Trophoblast cell (in vitro differentiated cells and primary cell): ENCODE measurements around the gene ZNHIT1.

Experiments
- DNase-seq, 2 donors: peaks; one replicate each; pipeline ENCODE4 v3.0.0-alpha.2; 2016
- H2AFZ ChIP-seq: 2 replicates; pipeline ENCODE4 v1.6.1; 2013; ENCODE audit warnings: low read length, moderate library complexity, mild to moderate bottlenecking; ENCODE audit not compliant: insufficient read depth, poor library complexity
- H2AK5ac ChIP-seq: 2 replicates; pipeline ENCODE4 v1.6.1; 2013; ENCODE audit warnings: mild to moderate bottlenecking, low read length
- H2BK120ac ChIP-seq: 2 replicates; pipeline ENCODE4 v1.6.1; 2013; ENCODE audit warnings: low read length, mild to moderate bottlenecking, moderate library complexity; ENCODE audit not compliant: insufficient read depth, poor library complexity
- H2BK12ac ChIP-seq: 2 replicates; pipeline ENCODE4 v1.6.1; 2013; ENCODE audit warnings: mild to moderate bottlenecking, low read length, moderate library complexity
- H2BK5ac ChIP-seq: 2 replicates; pipeline ENCODE4 v1.6.1; 2013; ENCODE audit warnings: low read length, low read depth, moderate library complexity, mild to moderate bottlenecking; ENCODE audit not compliant: poor library complexity
- H3K14ac ChIP-seq: 2 replicates; pipeline ENCODE4 v1.6.1; 2013; ENCODE audit warnings: mild to moderate bottlenecking, low read length
- H3K18ac ChIP-seq: 2 replicates; pipeline ENCODE4 v1.6.1; 2013; ENCODE audit warnings: mild to moderate bottlenecking, low read length
- H3K23ac ChIP-seq: 2 replicates; pipeline ENCODE4 v1.6.1; 2013; ENCODE audit warnings: low read length
- H3K27ac ChIP-seq: 2 replicates; pipeline ENCODE4 v1.5.1; 2013; ENCODE audit warnings: low read depth, mild to moderate bottlenecking, inconsistent platforms, low read length, moderate library complexity
- H3K27me3 ChIP-seq: 2 replicates; pipeline ENCODE4 v1.6.1; 2013; ENCODE audit warnings: inconsistent platforms, mild to moderate bottlenecking, low read length, moderate library complexity; ENCODE audit not compliant: insufficient read depth
- H3K36me3 ChIP-seq, 2 experiments: 1 replicate in 1 of 2; 2 replicates in 1 of 2; pipeline ENCODE4 v1.6.1; 2013; ENCODE audit warnings: low read length in 2 of 2, mild to moderate bottlenecking in 2 of 2, moderate library complexity in 1 of 2; ENCODE audit not compliant: insufficient read depth in 2 of 2, control insufficient read depth in 1 of 2
- H3K4ac ChIP-seq: 2 replicates; pipeline ENCODE4 v1.6.1; 2013; ENCODE audit warnings: low read depth, mild to moderate bottlenecking, low read length, moderate library complexity
- H3K4me1 ChIP-seq, 2 experiments: 1 replicate in 1 of 2; 2 replicates in 1 of 2; pipeline ENCODE4 v1.6.1; 2013; ENCODE audit warnings: low read length in 2 of 2, mild to moderate bottlenecking in 2 of 2, moderate library complexity in 1 of 2; ENCODE audit not compliant: insufficient read depth in 2 of 2, control insufficient read depth in 1 of 2
- H3K4me2 ChIP-seq: 2 replicates; pipeline ENCODE4 v1.6.1; 2013; ENCODE audit warnings: inconsistent platforms, mild to moderate bottlenecking, low read length, moderate library complexity
- H3K4me3 ChIP-seq: 2 replicates; pipeline ENCODE4 v1.5.1; 2013; ENCODE audit warnings: mild to moderate bottlenecking, low read depth, low read length, inconsistent platforms
- H3K79me1 ChIP-seq: one replicate; pipeline ENCODE4 v1.6.1; 2013; ENCODE audit warnings: low read length
- H3K79me2 ChIP-seq: 2 replicates; pipeline ENCODE4 v1.6.1; 2013; ENCODE audit warnings: low read length, mild to moderate bottlenecking; ENCODE audit not compliant: control insufficient read depth, insufficient read depth, poor library complexity
- H3K9ac ChIP-seq: 2 replicates; pipeline ENCODE4 v1.6.1; 2013; ENCODE audit warnings: mild to moderate bottlenecking, low read length
- H3K9me3 ChIP-seq: 2 replicates; pipeline ENCODE4 v1.6.1; 2013; ENCODE audit warnings: low read depth, mild to moderate bottlenecking, control low read depth, inconsistent platforms, low read length; ENCODE audit not compliant: insufficient read depth
- H4K12ac ChIP-seq: 2 replicates; pipeline ENCODE4 v1.6.1; 2013; ENCODE audit warnings: low read depth, mild to moderate bottlenecking, low read length, moderate library complexity
- H4K8ac ChIP-seq: 2 replicates; pipeline ENCODE4 v1.6.1; 2013; ENCODE audit warnings: low read depth, mild to moderate bottlenecking, low read length, moderate library complexity
- H4K91ac ChIP-seq: one replicate; pipeline ENCODE4 v1.6.1; 2013; ENCODE audit warnings: low read depth, mild to moderate bottlenecking, low read length, moderate library complexity
- WGBS: extraction: QIAGEN DNeasy Blood & Tissue Kit; methylation state at CpG from one replicate; pipeline ENCODE4 v1.1.7; 2013; ENCODE audit warnings: missing lambda C conversion rate; ENCODE audit not compliant: insufficient read length, insufficient coverage; ENCODE audit errors: extremely low coverage; 5-methylcytosine and 5-hydroxymethylcytosine counted together

Gene ZNHIT1

DNA sequence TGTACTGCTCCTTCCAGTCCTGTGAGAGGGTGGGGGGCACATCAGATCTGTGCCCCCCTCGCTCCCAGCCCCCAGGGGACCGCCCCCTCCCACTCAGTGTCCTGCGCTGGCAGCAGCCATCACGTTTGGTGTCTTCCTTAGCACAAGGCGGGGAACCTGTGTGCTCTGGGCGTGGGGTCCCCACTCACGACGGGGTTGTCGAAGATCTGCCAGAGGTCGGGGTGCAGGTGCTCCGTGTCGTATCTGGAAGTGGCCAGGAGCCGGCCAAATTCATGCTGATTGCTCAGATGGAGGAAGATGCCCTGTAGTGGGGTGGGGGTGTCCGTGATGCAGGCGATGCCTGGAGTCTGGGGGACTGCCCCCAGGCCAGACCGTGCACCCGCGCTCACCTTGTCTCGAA lies 7.8 kb upstream of the ZNHIT1 start:
- H4K91ac ChIP-seq, result no peak overlapping the region
- H3K4me1 ChIP-seq, result no peaks in the 10 kb centered on the region
- H3K36me3 ChIP-seq, result peaks cover 55 to 70% of the 10 kb centered on the region in 2 experiments
- H4K8ac ChIP-seq, result no peak overlapping the region
- H4K12ac ChIP-seq, result no peak overlapping the region
- no peak for DNase-seq
- no peaks in the 10 kb centered on the region for H3K27me3 ChIP-seq
- no peak overlapping the region for H3K23ac ChIP-seq
- no peak overlapping the region for H2AFZ ChIP-seq
- no peak overlapping the region for H3K9ac ChIP-seq
- H3K14ac ChIP-seq, result no peak overlapping the region
- no peak overlapping the region for H2BK120ac ChIP-seq
- no peak overlapping the region for H3K27ac ChIP-seq
- no peak overlapping the region for H2AK5ac ChIP-seq
- H3K79me2 ChIP-seq, result no peaks in the 10 kb centered on the region
- no peaks in the 10 kb centered on the region for H3K9me3 ChIP-seq
- no peak overlapping the region for H2BK5ac ChIP-seq
- H2BK12ac ChIP-seq, result no peak overlapping the region
- no peak overlapping the region for H3K4ac ChIP-seq
- no peaks in the 10 kb centered on the region for H3K79me1 ChIP-seq
- no peak overlapping the region for H3K4me3 ChIP-seq
- no CpG with 5 or more reads among the region's 19 CpGs for WGBS
- no peak overlapping the region for H3K4me2 ChIP-seq
- H3K18ac ChIP-seq, result no peak overlapping the region

DNA sequence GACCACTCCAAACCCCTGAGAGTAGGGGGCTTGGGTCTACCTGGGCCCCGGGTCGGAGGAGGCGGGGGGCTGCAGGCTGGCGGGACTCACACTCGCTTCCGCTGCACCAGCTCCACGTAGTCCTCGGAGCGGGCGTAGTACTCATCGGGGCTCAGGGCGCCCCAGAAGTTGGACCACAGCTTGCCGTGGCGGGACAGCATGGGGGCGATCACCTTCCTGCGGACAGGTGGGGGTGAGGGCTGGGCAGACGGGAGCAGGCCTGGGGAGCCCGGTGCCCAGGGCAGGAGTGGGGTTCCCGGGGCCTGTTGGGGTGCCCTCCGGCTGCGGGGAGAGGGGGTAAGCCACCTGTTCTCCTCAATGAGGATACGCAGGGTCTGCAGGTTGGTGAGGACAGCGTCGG lies 6.5 kb upstream of the ZNHIT1 start:
- H3K4me2 ChIP-seq, result no peak overlapping the region
- DNase-seq, result no peak
- no peak overlapping the region for H4K12ac ChIP-seq
- H2AK5ac ChIP-seq, result no peak overlapping the region
- no peak overlapping the region for H3K4ac ChIP-seq
- no peak overlapping the region for H3K4me3 ChIP-seq
- peaks cover 2% of the 10 kb centered on the region for H3K79me2 ChIP-seq
- H2BK120ac ChIP-seq, result no peak overlapping the region
- no peak overlapping the region for H2AFZ ChIP-seq
- H3K79me1 ChIP-seq, result no peaks in the 10 kb centered on the region
- no peak overlapping the region for H2BK5ac ChIP-seq
- no peak overlapping the region for H2BK12ac ChIP-seq
- H3K14ac ChIP-seq, result no peak overlapping the region
- no peaks in the 10 kb centered on the region for H3K27me3 ChIP-seq
- WGBS, result no CpG with 5 or more reads among the region's 24 CpGs
- H3K36me3 ChIP-seq, result peaks cover 49 to 67% of the 10 kb centered on the region in 2 experiments
- H3K9me3 ChIP-seq, result no peaks in the 10 kb centered on the region
- H3K27ac ChIP-seq, result no peak overlapping the region
- H4K8ac ChIP-seq, result no peak overlapping the region
- H3K4me1 ChIP-seq, result peaks cover 2 to 5% of the 10 kb centered on the region in 2 experiments
- H3K9ac ChIP-seq, result no peak overlapping the region
- H3K18ac ChIP-seq, result no peak overlapping the region
- H4K91ac ChIP-seq, result no peak overlapping the region
- no peak overlapping the region for H3K23ac ChIP-seq

DNA sequence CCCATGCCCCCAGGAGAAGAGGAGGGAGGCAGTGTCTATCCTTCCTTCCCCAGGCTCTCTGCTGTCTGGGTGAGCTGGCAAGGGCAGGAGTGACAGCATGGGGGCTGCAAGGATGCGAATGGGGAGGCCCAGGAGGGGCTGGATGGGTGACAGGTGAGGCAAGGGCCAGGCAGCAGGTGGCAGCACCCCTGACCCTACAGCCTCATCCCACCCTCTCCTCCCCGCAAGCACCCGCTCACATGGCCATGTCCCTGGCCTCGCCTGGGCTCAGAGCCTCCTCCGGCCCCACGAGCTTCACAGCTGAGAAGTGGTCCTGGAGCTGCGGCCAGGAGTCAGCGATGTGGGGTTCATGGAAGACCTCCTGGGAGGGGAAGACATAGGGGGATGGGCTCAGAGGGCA lies 6.0 kb upstream of the ZNHIT1 start:
- Histone ChIP-seq H3K4me1 (peaks cover 7 to 10% of the 10 kb centered on the region in 2 experiments), H2BK12ac (no peak overlapping the region), H3K36me3 (peaks cover 47 to 64% of the 10 kb centered on the region in 2 experiments), H3K79me1 (peaks cover 5% of the 10 kb centered on the region), H4K8ac (no peak overlapping the region), H4K91ac (no peak overlapping the region), H3K79me2 (peaks cover 6% of the 10 kb centered on the region), H2AK5ac (no peak overlapping the region), H2AFZ (no peak overlapping the region), H3K18ac (no peak overlapping the region), H3K14ac (no peak overlapping the region), H3K4me2 (no peak overlapping the region), H3K4me3 (no peak overlapping the region), H3K4ac (no peak overlapping the region), H3K27ac (no peak overlapping the region), H3K23ac (no peak overlapping the region), H2BK120ac (no peak overlapping the region), H4K12ac (no peak overlapping the region), H3K27me3 (no peaks in the 10 kb centered on the region), H2BK5ac (no peak overlapping the region), H3K9me3 (no peaks in the 10 kb centered on the region), H3K9ac (no peak overlapping the region)
- no CpG with 5 or more reads among the region's 8 CpGs for WGBS
- no peak for DNase-seq

DNA sequence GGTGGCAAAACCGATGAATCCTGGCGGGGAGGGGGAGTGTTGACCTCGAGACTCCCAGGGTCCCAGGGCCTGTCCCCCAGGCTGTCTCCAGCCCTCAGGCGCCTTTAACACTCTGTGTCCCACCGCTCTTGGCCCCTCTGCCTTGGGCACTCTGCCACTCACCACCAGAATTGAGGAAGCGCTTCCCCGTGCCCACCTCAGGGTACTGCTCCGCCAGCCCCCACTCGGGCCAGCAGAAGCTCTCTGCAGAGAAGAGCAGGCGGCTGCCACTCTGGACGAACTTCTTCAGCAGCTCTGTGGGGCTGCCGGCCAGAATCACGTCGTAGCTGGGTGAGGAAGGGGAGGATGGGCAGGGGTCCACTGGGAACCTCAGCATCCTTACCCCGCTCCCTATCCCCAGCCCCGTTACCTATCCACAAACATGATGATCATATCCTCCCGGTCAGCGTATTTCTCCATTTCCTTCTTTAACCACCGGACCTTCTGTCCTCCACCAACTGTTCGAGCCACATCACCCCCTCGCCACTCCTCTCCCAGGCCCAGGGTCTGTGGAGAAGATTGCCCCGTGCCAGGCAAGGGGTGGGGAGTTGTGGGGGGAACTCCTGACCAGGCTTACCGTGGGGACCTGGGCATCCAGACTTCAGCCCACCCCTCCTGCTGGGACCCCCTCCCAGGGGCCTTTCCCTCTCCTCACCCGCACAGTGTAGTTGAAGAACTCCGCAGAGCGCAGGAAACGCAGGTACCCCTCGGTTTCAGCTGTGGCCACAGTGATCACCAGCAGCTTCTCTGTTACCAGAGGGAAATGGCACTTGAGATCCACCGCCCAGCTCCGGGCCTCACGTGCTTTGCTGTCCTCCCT lies 1.7 kb upstream of the ZNHIT1 start:
- no peak overlapping the region for H3K23ac ChIP-seq
- H3K36me3 ChIP-seq, result peaks cover 17 to 29% of the 10 kb centered on the region in 2 experiments
- H4K12ac ChIP-seq, result peak overlapping the region; percentile 60
- H3K4me1 ChIP-seq, result peaks cover 10 to 16% of the 10 kb centered on the region in 2 experiments
- H2BK120ac ChIP-seq, result no peak overlapping the region
- peak overlapping the region; percentile 80 for H3K4ac ChIP-seq
- peak overlapping the region; percentile 78 for H3K4me3 ChIP-seq
- H3K79me2 ChIP-seq, result peaks cover 13% of the 10 kb centered on the region
- H3K14ac ChIP-seq, result peak overlapping the region; percentile 33
- H2AFZ ChIP-seq, result peak overlapping the region; percentile 63
- no peak overlapping the region for H2BK5ac ChIP-seq
- H3K9me3 ChIP-seq, result no peaks in the 10 kb centered on the region
- H3K18ac ChIP-seq, result peak overlapping the region; percentile 84
- H3K4me2 ChIP-seq, result peak overlapping the region; percentile 71
- WGBS, result no CpG with 5 or more reads among the region's 31 CpGs
- no peak overlapping the region for H3K27ac ChIP-seq
- H4K8ac ChIP-seq, result peak overlapping the region; percentile 24
- no peaks in the 10 kb centered on the region for H3K27me3 ChIP-seq
- DNase-seq, result peak in 1 of 2 donors; percentile 39
- H3K9ac ChIP-seq, result peak overlapping the region; percentile 13
- no peak overlapping the region for H2BK12ac ChIP-seq
- peaks cover 13% of the 10 kb centered on the region for H3K79me1 ChIP-seq
- H2AK5ac ChIP-seq, result peak overlapping the region; percentile 63
- H4K91ac ChIP-seq, result peak overlapping the region; percentile 86
